Activated CD4-positive, alpha-beta T cell treated with anti-CD3 and anti-CD28 coated beads, Interleukin-2, amount 50 U/mL, for 16 hours (primary cell): Measurements from ENCODE around the gene ATRIP.
A peak's percentile ranks its signal among the peaks of the same experiment; 100 is the strongest.

Source experiments
- DNase-seq: peaks from one replicate; pipeline ENCODE4 v3.0.0-alpha.2; 2020

ATRIP gene

DNA sequence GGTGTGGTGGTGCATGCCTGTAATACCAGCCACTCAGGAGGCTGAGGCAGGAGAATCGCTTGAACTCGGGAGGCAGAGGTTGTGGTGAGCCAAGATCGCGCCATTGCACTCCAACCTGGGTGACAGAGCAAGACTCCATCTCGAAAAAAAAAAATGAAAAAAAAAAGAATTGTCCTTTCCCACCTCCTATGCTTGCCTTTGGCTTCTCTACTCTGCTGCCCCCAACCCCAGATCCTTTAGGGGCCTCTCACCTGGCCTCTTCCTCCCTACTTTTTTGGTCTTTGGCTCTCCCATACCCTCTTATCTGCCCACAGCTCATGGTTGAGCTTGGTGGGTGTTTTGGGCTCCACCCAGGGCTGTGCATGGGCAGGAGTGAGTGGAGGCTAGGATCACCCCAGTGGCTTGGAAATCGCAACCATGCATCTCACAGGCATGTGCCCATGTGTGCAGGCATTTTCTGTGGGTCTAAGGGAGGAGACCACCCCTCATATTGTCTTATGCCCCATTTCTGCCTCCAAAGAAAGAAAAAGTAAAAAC is 59.5 kb downstream of the ATRIP start:
- no peak for DNase-seq

DNA sequence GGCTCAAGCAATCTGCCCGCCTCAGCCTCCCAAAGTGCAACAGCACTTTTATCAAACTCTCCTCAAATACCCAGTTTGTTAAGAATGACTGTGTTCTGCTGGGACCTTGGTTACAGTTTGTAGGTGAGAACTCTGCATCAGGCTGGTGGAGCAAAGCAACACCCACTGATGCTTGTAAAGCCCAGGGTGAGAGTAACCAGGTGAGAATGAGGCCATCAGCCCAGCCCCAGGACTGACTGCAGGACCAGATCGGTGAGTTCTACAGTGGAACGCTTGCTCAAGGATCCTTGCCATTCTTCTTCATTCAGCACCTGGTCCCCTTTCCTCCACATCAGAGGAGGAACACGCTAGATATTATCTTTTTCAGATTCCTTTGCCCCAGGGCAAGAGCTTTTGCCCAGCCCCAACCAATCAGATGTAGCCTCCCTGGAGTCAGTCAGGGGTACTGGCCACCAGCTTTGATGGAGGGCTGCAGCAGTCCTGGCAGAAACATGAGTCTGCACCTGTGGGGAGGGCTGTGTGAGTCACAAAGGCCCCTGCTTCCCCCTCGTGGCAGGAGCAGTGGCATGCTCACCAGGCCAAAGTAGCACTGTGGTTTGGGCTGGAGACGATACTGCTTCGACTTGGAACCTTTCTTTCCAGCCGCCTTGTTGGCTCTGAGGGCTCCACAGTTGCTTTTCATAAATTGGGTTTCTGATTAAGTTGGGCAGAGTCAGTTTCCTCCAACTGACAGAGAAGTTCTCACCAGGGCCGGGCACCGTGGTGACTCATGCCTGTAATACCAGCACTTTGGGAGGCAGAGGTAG is 60.9 kb downstream of the ATRIP start:
- DNase-seq = peak; percentile 78

DNA sequence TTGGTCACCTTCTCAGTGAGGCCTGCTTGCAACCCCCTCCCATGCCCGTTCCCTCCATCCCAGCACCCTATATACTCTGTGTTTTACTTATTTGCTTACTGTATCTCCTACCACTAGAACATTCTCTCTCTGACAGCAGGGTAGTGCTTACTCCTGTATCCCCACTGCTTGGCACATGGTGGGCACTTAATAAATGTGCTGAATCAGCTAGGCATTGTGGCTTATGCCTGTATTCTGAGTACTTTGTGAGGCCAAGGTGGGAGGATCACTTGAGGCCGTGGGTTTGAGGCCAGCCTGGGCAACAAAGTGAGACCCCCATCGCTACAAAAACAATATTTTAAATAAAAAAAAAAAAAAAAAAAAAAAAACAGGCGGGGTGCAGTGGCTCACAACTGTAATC is 65.0 kb downstream of the ATRIP start:
- DNase-seq = no peak

DNA sequence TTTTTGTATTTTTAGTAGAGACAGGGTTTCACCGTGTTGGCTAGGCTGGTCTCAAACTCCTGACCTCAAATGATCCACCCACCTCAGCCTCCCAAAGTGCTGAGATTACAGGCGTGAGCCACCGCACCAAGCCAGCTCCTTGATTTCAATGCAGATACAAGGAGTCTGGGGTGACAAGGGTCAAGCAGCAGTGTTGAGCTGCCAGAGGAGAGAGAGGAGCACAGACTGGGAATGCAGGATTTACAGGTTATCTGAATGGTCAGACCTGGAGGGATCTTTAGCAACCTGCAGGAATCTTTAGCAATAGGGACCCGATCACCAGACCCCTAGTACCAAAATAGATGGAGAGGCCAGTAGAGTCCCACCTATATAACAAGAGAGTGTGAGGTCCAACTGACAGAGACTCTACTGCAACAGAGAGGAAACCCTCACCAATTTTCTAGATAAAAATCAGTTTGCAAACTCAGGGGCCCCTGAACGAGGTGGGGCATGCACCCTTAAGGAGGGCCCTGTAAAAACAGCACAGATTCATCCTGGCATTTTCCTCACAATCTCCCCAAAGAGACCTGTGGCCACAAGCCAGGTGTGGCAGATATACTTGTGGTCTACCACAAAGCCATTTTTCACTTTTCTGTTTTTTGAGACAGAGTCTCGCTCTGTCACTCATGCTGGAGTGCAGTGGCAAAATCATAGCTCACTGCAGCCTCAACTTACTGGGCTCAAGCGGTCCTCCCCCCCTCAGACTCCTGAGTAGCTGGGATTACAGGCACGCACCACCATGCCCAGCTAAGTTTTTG is 68.1 kb downstream of the ATRIP start:
- DNase-seq = peak; percentile 65
